ENCODE measurements around the gene POU2F2. TPM values are rescaled to one million over a fixed set of nuclear protein-coding genes. Genes with fewer than 3 reads are reported as not detected.
"Not testable (repeated sequence)": the region's sequence is repeated elsewhere in the genome, so short reads cannot be mapped to it uniquely, and the experiment has no call there.

The POU2F2 gene
- total RNA-seq, 1 donor from 2014 or later: 2.5 TPM

- DNase-seq (ENCODE audit: low read depth, low spot score): no peak
- Mint-ChIP-seq H3K4me1 (no peaks in the 10 kb centered on the region), H3K36me3 (ENCODE audit: low read depth) (no peaks in the 10 kb centered on the region), H3K27me3 (ENCODE audit: low read depth) (no peaks in the 10 kb centered on the region), H3K9me3 (no peaks in the 10 kb centered on the region), H3K4me3 (no peak overlapping the region), H3K27ac (ENCODE audit: unreplicated experiment) (no peak overlapping the region)
- TF ChIP-seq CTCF (conservative IDR thresholded peaks at IDR 0.05): no peak
Measured at GRCh38 chr19:42042455-42043170, 89.6 kb downstream of the POU2F2 start.

- not testable (repeated sequence) for H3K36me3 Mint-ChIP-seq (ENCODE audit: low read depth); H3K4me1 Mint-ChIP-seq
Measured at GRCh38 chr19:42040491-42040890, 91.8 kb downstream of the POU2F2 start.

GRCh38 chr19:42040031-42040430 lies 92.2 kb downstream of the POU2F2 start:
- H3K4me3 Mint-ChIP-seq: no peak overlapping the region
- H3K36me3 Mint-ChIP-seq (ENCODE audit: low read depth): no peaks in the 10 kb centered on the region
- H3K27ac Mint-ChIP-seq (ENCODE audit: unreplicated experiment): no peak overlapping the region
- no peaks in the 10 kb centered on the region for H3K27me3 Mint-ChIP-seq (ENCODE audit: low read depth)
- no peak for TF ChIP-seq CTCF (conservative IDR thresholded peaks at IDR 0.05)
- H3K4me1 Mint-ChIP-seq: peaks cover under 1% of the 10 kb centered on the region
- DNase-seq (ENCODE audit: low read depth, low spot score): no peak
- no peaks in the 10 kb centered on the region for H3K9me3 Mint-ChIP-seq

More at GRCh38 chr19:42040491-42040890, 91.8 kb downstream of the POU2F2 start:
- H3K27me3 Mint-ChIP-seq (ENCODE audit: low read depth); H3K9me3 Mint-ChIP-seq; H3K4me3 Mint-ChIP-seq; DNase-seq (ENCODE audit: low read depth, low spot score); H3K27ac Mint-ChIP-seq (ENCODE audit: unreplicated experiment): not testable (repeated sequence)

- H3K27me3 Mint-ChIP-seq (ENCODE audit: low read depth): no peaks in the 10 kb centered on the region
- peaks cover 8% of the 10 kb centered on the region for H3K4me1 Mint-ChIP-seq
- DNase-seq (ENCODE audit: low read depth, low spot score): no peak
- no peak overlapping the region for H3K27ac Mint-ChIP-seq (ENCODE audit: unreplicated experiment)
- no peaks in the 10 kb centered on the region for H3K36me3 Mint-ChIP-seq (ENCODE audit: low read depth)
- TF ChIP-seq CTCF (conservative IDR thresholded peaks at IDR 0.05): no peak
- H3K9me3 Mint-ChIP-seq: no peaks in the 10 kb centered on the region
- no peak overlapping the region for H3K4me3 Mint-ChIP-seq
Measured at GRCh38 chr19:42038666-42039065, 93.6 kb downstream of the POU2F2 start.

- H3K36me3 Mint-ChIP-seq (ENCODE audit: low read depth): no peaks in the 10 kb centered on the region
- no peaks in the 10 kb centered on the region for H3K9me3 Mint-ChIP-seq
- H3K4me1 Mint-ChIP-seq: peaks cover 11% of the 10 kb centered on the region
- H3K27ac Mint-ChIP-seq (ENCODE audit: unreplicated experiment): no peak overlapping the region
- H3K27me3 Mint-ChIP-seq (ENCODE audit: low read depth): no peaks in the 10 kb centered on the region
- DNase-seq (ENCODE audit: low read depth, low spot score): no peak
- no peak overlapping the region for H3K4me3 Mint-ChIP-seq
- no peak for TF ChIP-seq CTCF (conservative IDR thresholded peaks at IDR 0.05)
Measured at GRCh38 chr19:42037649-42038048, 94.6 kb downstream of the POU2F2 start.

Small RNA genes within 50 kb of the gene (microRNA-seq; reads per million reads assigned to microRNA genes)
- gene MIR4323: not detected

Other genes starting within 250 kb of the POU2F2 start
- 62.3 and 69.9 TPM in 2 replicates for gene ARHGEF1, start 249.3 kb downstream of the POU2F2 start, total RNA-seq
- gene ERFL, start 204.0 kb downstream of the POU2F2 start, total RNA-seq: 0.12 and 0.14 TPM in 2 replicates
- gene RABAC1, start 173.1 kb downstream of the POU2F2 start, total RNA-seq: 83.8 and 93.4 TPM in 2 replicates
- gene ATP1A3, start 138.2 kb downstream of the POU2F2 start, total RNA-seq: 22.9 and 23.2 TPM in 2 replicates
- gene GRIK5, start 62.2 kb downstream of the POU2F2 start, total RNA-seq: 3.7 and 3.8 TPM in 2 replicates
- 25.6 and 26.0 TPM in 2 replicates for gene ZNF574, start 56.3 kb downstream of the POU2F2 start, total RNA-seq
- 20.6 and 21.5 TPM in 2 replicates for gene DEDD2, start 85.2 kb upstream of the POU2F2 start, total RNA-seq
- 18.4 and 24.2 TPM in 2 replicates for gene ZNF526, start 87.9 kb upstream of the POU2F2 start, total RNA-seq
- gene GSK3A, start 110.2 kb upstream of the POU2F2 start, total RNA-seq: 66.1 and 68.0 TPM in 2 replicates
- gene ERF, start 122.7 kb upstream of the POU2F2 start, total RNA-seq: 102 and 105 TPM in 2 replicates
- 91.6 and 93.4 TPM in 2 replicates for gene CIC, start 136.8 kb upstream of the POU2F2 start, total RNA-seq
- 2.2 and 2.8 TPM in 2 replicates for gene PRR19, start 169.7 kb upstream of the POU2F2 start, total RNA-seq
- 166 and 173 TPM in 2 replicates for gene PAFAH1B3, start 170.2 kb upstream of the POU2F2 start, total RNA-seq
- 18.4 and 19.4 TPM in 2 replicates for gene TMEM145, start 180.9 kb upstream of the POU2F2 start, total RNA-seq
- gene MEGF8, start 193.2 kb upstream of the POU2F2 start, total RNA-seq: 38.0 and 39.2 TPM in 2 replicates

All from neural crest cell (in vitro differentiated cells).